Esophagus muscularis mucosa (tissue), 4 donors: Measurements from ENCODE around the gene PKLR. TPM values are rescaled to one million over a fixed set of nuclear protein-coding genes. Genes with fewer than 3 reads are reported as not detected.
"Not testable (repeated sequence)": the region's sequence is repeated elsewhere in the genome, so short reads cannot be mapped to it uniquely, and the experiment has no call there.

ENCODE experiments used
- DNase-seq: peaks from one replicate; pipeline ENCODE4 v3.0.0-alpha.2; 2017; ENCODE audit errors: extremely low spot score
- H3K27ac ChIP-seq, 4 donors: fragments of 200-600 bp; sonication (generic); replicated peaks in 1 of 4; 1 replicate in 3 of 4; 2 replicates in 1 of 4; pipeline ENCODE4 v1.5.1; 2016 to 2019; ENCODE audit warnings: mild to moderate bottlenecking in 1 of 4
- H3K27me3 ChIP-seq, 4 donors: fragments of 200-600 bp; sonication (generic); one replicate each; pipeline versions ENCODE4 v1.5.1 to v1.6.0; 2016 to 2019
- H3K36me3 ChIP-seq, 4 donors: fragments of 200-600 bp; sonication (generic); one replicate each; pipeline ENCODE4 v1.5.1; 2016 to 2019
- H3K4me1 ChIP-seq, 4 donors: fragments of 200-600 bp; sonication (generic); one replicate each; pipeline ENCODE4 v1.5.1; 2016 to 2019
- H3K4me3 ChIP-seq, 4 donors: fragments of 200-600 bp; sonication (generic); 1 replicate in 2 of 4; 2 replicates in 2 of 4; pipeline ENCODE4 v1.5.1; 2016 to 2019; ENCODE audit warnings: mild to moderate bottlenecking in 4 of 4, moderate library complexity in 1 of 4
- H3K9me3 ChIP-seq, 4 donors: fragments of 200-600 bp; sonication (generic); 1 replicate in 3 of 4; 2 replicates in 1 of 4; pipeline ENCODE4 v1.5.1; 2016 to 2019
- CTCF ChIP-seq, 3 experiments: fragments of 200-600 bp in 2 of 3; fragments of 450-650 bp in 1 of 3; sonication (generic) in 2 of 3; IDR thresholded peaks; one replicate each; pipeline ENCODE4 v1.5.1; 2017 to 2019; ENCODE audit warnings: antibody characterized with exemption in 3 of 3, mild to moderate bottlenecking in 2 of 3, moderate library complexity in 1 of 3
- EP300 ChIP-seq: sonication (generic); formaldehyde crosslinking; IDR thresholded peaks from one replicate; pipeline ENCODE4 v1.6.1; 2017; ENCODE audit warnings: antibody characterized with exemption
- POLR2A ChIP-seq: fragments of 450-650 bp; IDR thresholded peaks from one replicate; pipeline ENCODE4 v1.6.1; 2017; ENCODE audit warnings: antibody characterized with exemption, moderate library complexity, mild to moderate bottlenecking, low read depth
- POLR2AphosphoS5 ChIP-seq, 2 donors: sonication (generic); formaldehyde crosslinking; IDR thresholded peaks; one replicate each; pipeline ENCODE4 v1.6.1; 2017; ENCODE audit warnings: antibody characterized with exemption in 2 of 2
- WGBS: methylation state at CpG from one replicate; pipeline ENCODE4 v1.1.5; 2018; 5-methylcytosine and 5-hydroxymethylcytosine counted together
- intact Hi-C: fragments of 100-400 bp; cut with DNase I; formaldehyde crosslinking; loops from one replicate; pipeline ENCODE4 v1.15.1; 2023
- total RNA-seq, 4 donors: library from RNA; depleted of rRNA; stranded (reverse); fragments of >200 nt; gene quantifications; one replicate each; pipeline versions ENCODE4 v1.1.0 to v1.2.1, GENCODE V29; 2016

PKLR gene
- not detected for total RNA-seq

GRCh38 chr1:155301342-155301841, at the start of gene PKLR:
PKLR (minus strand) TSS chr1:155301438; CDS start chr1:155301395, 43 bp downstream.
- H3K36me3 ChIP-seq, result no peaks in the 10 kb centered on the region
- TF ChIP-seq POLR2A (no peak), CTCF (IDR thresholded peaks at IDR 0.05) (no peak), POLR2AphosphoS5 (IDR thresholded peaks at IDR 0.05) (no peak), EP300 (no peak)
- DNase-seq, result no peak
- H3K9me3 ChIP-seq, result no peaks in the 10 kb centered on the region
- peaks cover 0 to 20% (median 0%) of the 10 kb centered on the region in 4 donors for H3K27me3 ChIP-seq
- no peak within 1 kb of the TSS for H3K27ac ChIP-seq
- H3K4me1 ChIP-seq, result no peaks in the 10 kb centered on the region
- 88% methylated on average over 5 of the region's 5 CpGs for WGBS
- no peak within 1 kb of the TSS for H3K4me3 ChIP-seq
- intact Hi-C loops, result no loop called here

GRCh38 chr1:155342842-155343241, 41.6 kb upstream of the PKLR start:
- Histone ChIP-seq H3K4me1 (no peaks in the 10 kb centered on the region), H3K27me3 (no peaks in the 10 kb centered on the region), H3K4me3 (no peak overlapping the region), H3K27ac (no peak overlapping the region), H3K36me3 (peaks cover 64 to 100% (median 96%) of the 10 kb centered on the region in 4 donors), H3K9me3 (no peaks in the 10 kb centered on the region)
- intact Hi-C loops, result no loop called here
- 93% methylated on average over 3 of the region's 3 CpGs for WGBS
- no peak for TF ChIP-seq POLR2A
- DNase-seq, result no peak

GRCh38 chr1:155339515-155340097, 38.4 kb upstream of the PKLR start:
- H3K4me3 ChIP-seq, result no peak overlapping the region
- H3K36me3 ChIP-seq, result peaks cover 56 to 100% (median 87%) of the 10 kb centered on the region in 4 donors
- TF ChIP-seq POLR2AphosphoS5 (IDR thresholded peaks at IDR 0.05) (no peak), EP300 (no peak), POLR2A (no peak), CTCF (IDR thresholded peaks at IDR 0.05) (no peak)
- WGBS, result 85% methylated on average over 8 of the region's 8 CpGs
- intact Hi-C loops, result no loop called here
- no peaks in the 10 kb centered on the region for H3K27me3 ChIP-seq
- H3K9me3 ChIP-seq, result no peaks in the 10 kb centered on the region
- no peaks in the 10 kb centered on the region for H3K4me1 ChIP-seq
- DNase-seq, result no peak
- H3K27ac ChIP-seq, result no peak overlapping the region

GRCh38 chr1:155334962-155335361, 33.7 kb upstream of the PKLR start:
- Histone ChIP-seq H3K4me3 (no peak overlapping the region), H3K36me3 (peaks cover 43 to 89% (median 69%) of the 10 kb centered on the region in 4 donors), H3K27ac (no peak overlapping the region), H3K9me3 (no peaks in the 10 kb centered on the region), H3K4me1 (no peaks in the 10 kb centered on the region), H3K27me3 (no peaks in the 10 kb centered on the region)
- 36% methylated on average over 1 of the region's 1 CpG for WGBS
- TF ChIP-seq POLR2AphosphoS5 (IDR thresholded peaks at IDR 0.05), result no peak
- no peak for TF ChIP-seq CTCF (IDR thresholded peaks at IDR 0.05)
- TF ChIP-seq POLR2A, result no peak
- no peak for TF ChIP-seq EP300
- no peak for DNase-seq
- intact Hi-C loops, result no loop called here

GRCh38 chr1:155329980-155330598, 28.9 kb upstream of the PKLR start:
- H3K27ac ChIP-seq, result no peak overlapping the region
- H3K9me3 ChIP-seq, result no peaks in the 10 kb centered on the region
- peaks cover 25 to 82% (median 49%) of the 10 kb centered on the region in 4 donors for H3K36me3 ChIP-seq
- 88% methylated on average over 11 of the region's 11 CpGs for WGBS
- no peak for DNase-seq
- intact Hi-C loops, result no loop called here
- peaks cover 7 to 32% (median 21%) of the 10 kb centered on the region in 4 donors for H3K4me1 ChIP-seq
- no peak overlapping the region for H3K4me3 ChIP-seq
- no peaks in the 10 kb centered on the region for H3K27me3 ChIP-seq
- TF ChIP-seq POLR2AphosphoS5 (IDR thresholded peaks at IDR 0.05), result no peak
- no peak for TF ChIP-seq POLR2A
- TF ChIP-seq EP300, result no peak
- TF ChIP-seq CTCF (IDR thresholded peaks at IDR 0.05), result no peak

- H3K27me3 ChIP-seq, H3K4me3 ChIP-seq, H3K9me3 ChIP-seq, H3K27ac ChIP-seq, DNase-seq, intact Hi-C loops: not testable (repeated sequence)
- Histone ChIP-seq H3K4me1 (peaks cover 9 to 37% (median 25%) of the 10 kb centered on the region in 4 donors), H3K36me3 (peaks cover 25 to 71% (median 43%) of the 10 kb centered on the region in 4 donors)
- 71% methylated on average over 7 of the region's 7 CpGs for WGBS
Measured at GRCh38 chr1:155328856-155329255, 27.6 kb upstream of the PKLR start.
